Limb (tissue), 2 donors: ENCODE data around the gene OSBPL1A.
"Not testable (repeated sequence)": the region's sequence is repeated elsewhere in the genome, so short reads cannot be mapped to it uniquely, and the experiment has no call there.

ENCODE experiments used
- DNase-seq, 2 donors: peaks; one replicate each; pipeline ENCODE4 v3.0.0-alpha.2; 2016; ENCODE audit errors: extremely low spot score in 2 of 2

Gene OSBPL1A

DNA sequence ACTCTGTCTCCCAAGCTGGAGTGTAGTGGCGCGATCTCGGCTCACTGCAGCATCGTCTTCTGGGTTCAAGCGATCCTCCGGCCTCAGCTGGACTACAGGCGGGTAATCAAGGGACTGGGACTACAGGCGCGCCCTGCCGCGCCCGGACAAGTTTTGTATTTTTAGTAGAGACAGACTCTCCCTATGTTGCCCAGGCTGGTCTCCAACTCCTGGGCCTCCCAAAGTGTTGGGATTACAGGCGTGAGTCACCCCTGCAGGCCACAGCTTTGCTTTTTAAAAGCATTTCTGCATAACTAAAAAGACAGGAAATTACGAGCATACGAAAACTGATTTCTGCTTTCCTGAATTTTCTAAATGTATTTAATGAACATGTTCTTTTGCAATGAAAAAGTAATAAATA, 916 bp upstream of the OSBPL1A start:
- no peak for DNase-seq

- DNase-seq: peak in 1 of 2 donors; percentile 66
Observed at GRCh38 chr18:24397131-24397693, 412 bp downstream of the OSBPL1A start.

DNA sequence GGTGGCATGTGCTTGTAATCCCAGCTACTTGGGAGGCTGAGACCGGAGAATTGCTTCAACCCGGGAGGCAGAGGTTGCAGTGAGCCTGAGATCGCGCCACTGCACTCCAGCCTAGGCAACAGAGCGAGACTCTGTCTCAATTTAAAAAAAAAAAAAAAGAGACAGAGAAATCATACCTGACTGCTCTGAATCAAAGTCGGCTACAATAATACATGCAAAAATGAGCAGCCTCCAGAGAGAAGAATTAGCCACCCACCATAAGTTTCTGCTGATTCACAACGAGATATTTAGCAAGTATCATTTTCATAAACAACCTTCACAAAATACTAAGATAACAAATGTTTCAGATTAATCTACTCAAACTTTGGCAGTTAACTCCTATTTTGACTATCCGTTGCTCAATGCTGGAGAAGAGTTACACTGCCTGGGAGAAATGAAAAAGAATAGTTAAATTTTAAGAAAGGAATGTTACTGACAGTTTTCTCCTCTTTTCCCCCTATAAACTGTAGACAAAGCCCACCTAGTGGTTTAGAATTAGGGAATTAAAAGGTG, 1.5 kb downstream of the OSBPL1A start:
- no peak for DNase-seq

GRCh38 chr18:24395049-24395795, 2.4 kb downstream of the OSBPL1A start:
- DNase-seq: no peak

DNA sequence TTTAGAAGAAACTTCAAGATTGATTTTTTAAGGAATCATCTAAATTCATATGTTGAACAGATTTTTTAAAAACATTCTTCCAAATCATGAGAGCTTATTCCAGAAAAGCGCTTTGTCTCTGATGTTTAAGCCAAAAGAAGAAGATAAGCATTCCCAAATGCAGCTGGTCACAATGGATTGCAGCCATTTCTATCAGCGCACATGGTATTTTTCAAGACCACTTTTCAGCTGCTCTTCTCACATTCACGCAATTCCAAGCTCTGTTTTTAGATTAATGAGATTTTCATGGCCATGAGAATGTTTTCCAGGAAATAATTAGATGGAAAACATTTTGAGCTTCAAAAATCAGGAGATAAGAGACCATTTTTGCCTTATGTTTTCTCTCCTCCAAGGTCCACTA, 8.7 kb downstream of the OSBPL1A start:
- DNase-seq: peak in 1 of 2 donors; percentile 63

GRCh38 chr18:24386681-24387080, 10.9 kb downstream of the OSBPL1A start:
- DNase-seq: no peak

DNA sequence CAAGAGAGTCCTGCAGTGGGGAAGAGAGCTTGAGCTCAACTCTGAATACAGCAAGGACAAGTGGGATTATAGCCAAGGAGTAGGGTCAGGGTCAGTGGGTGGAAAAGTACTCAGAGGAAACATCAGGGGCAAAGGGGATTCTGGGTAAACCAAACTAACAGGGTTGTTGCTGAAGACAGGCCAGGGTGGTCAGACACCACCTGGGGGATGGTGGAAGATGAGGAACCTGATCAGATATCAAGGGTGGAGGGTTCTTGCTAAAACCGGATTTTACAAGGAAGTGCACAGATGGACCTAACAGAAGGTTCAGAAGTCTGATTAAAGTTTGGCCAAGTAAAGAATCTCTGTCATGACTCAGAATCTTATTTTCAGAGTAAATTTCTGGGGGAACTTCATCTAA, 16.5 kb downstream of the OSBPL1A start:
- DNase-seq: no peak

DNA sequence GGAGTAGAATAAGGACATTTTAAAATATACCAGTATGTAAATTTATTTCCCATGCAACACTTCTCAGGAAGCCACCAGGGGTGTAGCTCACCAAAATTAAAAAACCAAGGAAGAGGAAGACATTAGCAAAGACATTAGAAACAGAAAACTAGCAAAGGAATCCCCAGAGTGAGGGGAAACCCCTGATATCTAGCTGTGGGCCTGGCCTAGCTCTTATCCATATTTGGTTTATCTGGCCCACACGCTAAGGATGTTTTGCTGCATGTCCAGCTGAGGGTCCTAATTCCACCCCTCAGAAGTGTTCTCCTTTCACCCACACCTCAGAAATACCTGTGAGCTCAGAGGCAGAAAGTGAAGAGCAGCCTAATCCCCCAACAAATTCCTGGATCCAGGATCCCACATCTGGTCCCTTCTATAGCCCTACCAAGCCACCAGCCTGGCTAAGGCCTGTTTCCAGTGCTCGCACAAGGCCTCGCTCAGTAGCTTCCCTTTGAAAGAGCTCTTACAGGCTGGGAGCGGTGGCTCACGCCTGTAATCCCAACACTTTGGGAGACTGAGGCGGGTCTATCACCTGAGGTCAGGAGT, 17.4 kb downstream of the OSBPL1A start:
- DNase-seq: no peak

- DNase-seq: no peak
Observed at GRCh38 chr18:24378598-24378997, 19.0 kb downstream of the OSBPL1A start.

DNA sequence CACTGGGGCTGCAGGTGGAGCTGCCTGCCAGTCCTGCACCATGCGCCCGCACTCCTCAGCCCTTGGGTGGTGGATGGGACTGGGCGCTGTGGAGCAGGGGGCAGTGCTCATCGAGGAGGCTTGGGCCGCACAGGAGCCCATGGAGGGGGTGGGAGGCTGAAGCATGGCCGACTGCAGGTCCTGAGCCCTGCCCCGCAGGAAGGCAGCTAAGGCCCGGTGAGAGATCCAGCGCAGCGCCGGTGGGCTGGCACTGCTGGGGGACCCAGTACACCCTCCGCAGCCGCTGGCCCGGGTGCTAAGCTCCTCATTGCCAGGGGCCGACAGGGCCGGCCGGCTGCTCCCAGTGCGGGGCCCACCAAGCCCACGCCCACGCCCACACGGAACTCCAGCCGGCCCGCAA, 21.1 kb downstream of the OSBPL1A start:
- not testable (repeated sequence) for DNase-seq

DNA sequence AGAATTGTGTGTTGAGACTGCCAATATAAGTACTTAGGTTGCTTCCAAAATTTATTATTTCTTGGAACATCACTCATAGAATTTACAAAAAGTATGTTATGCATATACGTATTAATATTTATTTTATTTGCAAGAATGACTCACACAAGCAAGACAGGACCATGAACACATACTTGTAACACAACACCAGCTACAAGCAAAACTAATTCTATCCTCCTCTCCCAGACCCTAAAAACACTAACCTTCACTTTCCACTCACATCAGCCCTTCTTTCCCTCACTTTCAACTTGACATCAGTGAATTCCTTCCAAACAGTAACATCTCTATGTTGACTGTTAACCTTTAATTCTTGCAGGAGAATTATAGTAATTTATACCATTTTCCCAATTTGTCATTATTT, 24.3 kb downstream of the OSBPL1A start:
- no peak for DNase-seq

DNA sequence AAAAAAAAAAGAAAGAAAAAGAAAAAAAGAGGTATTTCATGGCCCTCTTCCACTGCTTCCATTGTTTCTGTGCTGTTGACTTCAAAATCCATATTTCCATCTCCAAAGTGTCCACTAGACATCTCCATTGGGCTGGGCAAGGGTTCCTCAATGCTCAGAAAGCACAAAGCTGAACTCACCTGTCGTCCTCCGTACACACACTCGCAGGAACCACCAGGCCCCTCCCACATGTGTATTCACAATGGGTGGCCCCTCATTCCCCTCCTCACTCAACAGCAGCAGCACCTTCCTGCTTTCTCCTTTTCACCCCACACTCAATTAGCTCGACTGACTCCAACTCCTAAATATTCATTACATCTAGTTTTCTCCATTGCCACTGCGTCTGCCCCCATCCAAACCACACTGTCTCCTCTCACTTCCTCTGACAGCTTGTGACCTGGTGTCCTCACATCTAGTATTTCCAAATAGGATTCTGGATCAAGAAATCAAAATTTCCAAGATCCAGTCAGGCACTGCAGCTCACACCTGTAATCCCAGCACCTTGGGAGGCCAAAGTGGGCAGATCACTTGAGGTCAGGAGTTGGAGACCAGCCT, 25.2 kb downstream of the OSBPL1A start:
- DNase-seq: no peak

DNA sequence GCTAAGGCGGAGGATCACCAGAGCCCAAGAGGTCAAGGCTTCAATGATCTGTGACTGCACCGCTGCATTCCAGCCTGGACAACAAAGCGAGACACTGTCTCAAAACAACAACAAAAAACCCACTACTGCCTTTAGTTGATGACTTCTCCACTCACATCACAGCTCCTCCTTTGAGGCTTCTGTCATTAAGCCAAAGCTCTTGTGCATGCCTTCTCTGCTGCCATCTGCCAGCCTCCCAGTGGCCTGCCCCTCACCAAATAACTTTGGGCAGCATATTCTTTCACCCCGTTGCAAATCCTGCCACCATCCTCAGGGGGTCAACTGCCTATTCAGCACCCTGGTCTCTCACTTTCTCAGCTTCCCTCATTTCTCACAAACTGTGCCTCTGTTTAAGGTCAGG, 27.5 kb downstream of the OSBPL1A start:
- no peak for DNase-seq

- DNase-seq: no peak
Observed at GRCh38 chr18:24369426-24369825, 28.2 kb downstream of the OSBPL1A start.

- DNase-seq: no peak
Observed at GRCh38 chr18:24368749-24369148, 28.9 kb downstream of the OSBPL1A start.

GRCh38 chr18:24366328-24366727, 31.3 kb downstream of the OSBPL1A start:
- no peak for DNase-seq

GRCh38 chr18:24364177-24364576, 33.4 kb downstream of the OSBPL1A start:
- DNase-seq: no peak

GRCh38 chr18:24362757-24363156, 34.9 kb downstream of the OSBPL1A start:
- DNase-seq: no peak

- peak in 1 of 2 donors; percentile 79 for DNase-seq
Observed at GRCh38 chr18:24359787-24360530, 37.7 kb downstream of the OSBPL1A start.

DNA sequence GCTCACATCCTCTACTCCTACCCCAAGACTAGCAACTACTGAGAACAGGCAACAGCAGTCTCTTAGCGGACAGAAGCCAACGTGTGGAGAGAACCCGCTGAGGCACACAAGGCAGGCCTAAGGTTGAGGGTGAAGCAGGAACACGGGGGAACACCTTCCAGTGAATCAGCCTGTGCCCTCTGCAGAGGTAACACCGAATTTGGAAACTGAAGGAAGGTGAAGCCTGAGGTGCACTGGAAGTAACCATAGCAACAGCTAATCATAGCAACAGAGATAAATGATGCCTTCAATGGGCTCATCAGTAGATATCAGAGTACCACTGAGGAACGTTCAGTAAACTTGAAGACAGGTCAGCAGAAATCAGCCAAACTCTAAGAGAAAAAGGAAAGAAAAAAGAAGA, 43.3 kb downstream of the OSBPL1A start:
- DNase-seq: no peak

DNA sequence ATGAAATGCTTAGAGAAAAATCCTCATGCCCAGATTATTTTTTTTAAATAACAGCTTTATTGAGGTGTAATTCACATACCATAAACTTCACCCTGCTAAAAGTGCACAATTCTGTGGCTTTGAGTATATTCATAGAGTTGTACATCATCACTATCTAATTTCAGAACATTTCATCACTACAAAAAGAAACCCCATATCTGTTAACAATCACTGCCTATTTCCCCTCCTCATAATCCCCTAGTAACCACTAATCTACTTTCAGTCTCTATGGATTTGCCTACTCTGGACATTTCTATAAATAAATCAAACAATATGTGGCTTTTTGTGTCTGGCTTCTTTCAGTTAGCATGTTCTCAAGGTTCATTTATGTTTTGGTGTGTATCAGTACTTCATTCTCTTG, 51.4 kb downstream of the OSBPL1A start:
- DNase-seq: no peak

DNA sequence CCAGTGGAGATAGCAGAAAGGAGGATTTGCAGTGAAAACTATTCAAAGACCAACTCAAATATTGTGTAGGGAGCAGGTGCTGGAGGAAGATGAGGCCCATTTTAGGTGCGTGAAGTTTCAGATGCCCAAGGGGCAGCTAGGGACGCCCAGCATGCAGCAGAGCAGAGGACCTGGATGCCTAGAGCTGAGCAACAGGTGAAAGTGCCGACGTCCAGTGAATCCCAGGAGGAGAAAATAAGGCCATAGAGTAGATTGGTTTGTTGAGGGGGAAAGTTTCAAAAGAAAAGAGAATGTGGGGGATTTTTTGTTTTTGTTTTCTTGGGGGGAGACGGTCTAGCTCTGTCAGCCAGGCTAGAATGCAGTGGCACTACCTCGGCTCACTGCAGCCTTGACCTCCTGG, 53.1 kb downstream of the OSBPL1A start:
- no peak for DNase-seq
